Upper lobe of right lung (tissue), 1 donor: Measurements from ENCODE around the gene SVBP. TPM values are rescaled to one million over a fixed set of nuclear protein-coding genes. Genes with fewer than 3 reads are reported as not detected.
"Not testable (repeated sequence)": the region's sequence is repeated elsewhere in the genome, so short reads cannot be mapped to it uniquely, and the experiment has no call there.

Source experiments
- ATAC-seq: fragments of 200-7000 bp; cut with Tn5 transposase; one replicate; pipeline ENCODE4 v1.9.1; 2020; ENCODE audit warnings: mild to moderate bottlenecking, moderate library complexity
- DNase-seq: peaks from one replicate; pipeline ENCODE4 v3.0.0-alpha.2; 2020
- H3K27ac ChIP-seq: fragments of 200-600 bp; one replicate; pipeline ENCODE4 v1.8.0; 2022
- H3K27me3 ChIP-seq: fragments of 200-600 bp; one replicate; pipeline ENCODE4 v1.8.0; 2022; ENCODE audit warnings: mild to moderate bottlenecking
- H3K36me3 ChIP-seq: fragments of 200-600 bp; one replicate; pipeline ENCODE4 v1.8.0; 2022
- H3K4me1 ChIP-seq: fragments of 200-600 bp; one replicate; pipeline ENCODE4 v1.8.0; 2022
- H3K4me3 ChIP-seq: fragments of 200-600 bp; one replicate; pipeline ENCODE4 v1.8.0; 2022; ENCODE audit warnings: mild to moderate bottlenecking
- H3K9me3 ChIP-seq: fragments of 200-600 bp; one replicate; pipeline ENCODE4 v1.8.0; 2022
- CTCF ChIP-seq: fragments of 200-600 bp; IDR thresholded peaks from one replicate; pipeline ENCODE4 v1.8.0; 2022; ENCODE audit warnings: antibody characterized with exemption
- intact Hi-C: fragments of 100-400 bp; cut with DNase I; formaldehyde crosslinking; loops from one replicate; pipeline ENCODE4 v1.11.0; 2022
- total RNA-seq: library from RNA; stranded (reverse); fragmentation: NEBNext Ultra II Directional; extraction: Animal tissue kit (Norgen Biotek cat#: 25700); gene quantifications from one replicate; pipeline ENCODE4 v1.2.1, GENCODE V29; 2021
- donor health status: DM: no; HTN: yes; CAD: no; lungs with severe emphysema.

Gene SVBP
- total RNA-seq, 1 donor from 2014 or later, result 19.4 TPM

GRCh38 chr1:42820813-42821212 is 3.6 kb upstream of the SVBP start:
- H3K4me3 ChIP-seq, result no peak overlapping the region
- DNase-seq (no peak), ATAC-seq (no peak)
- no peaks in the 10 kb centered on the region for H3K9me3 ChIP-seq
- no peak for TF ChIP-seq CTCF
- peaks cover 21% of the 10 kb centered on the region for H3K4me1 ChIP-seq
- intact Hi-C loops, result no loop called here
- H3K27ac ChIP-seq, result no peak overlapping the region
- no peaks in the 10 kb centered on the region for H3K36me3 ChIP-seq
- H3K27me3 ChIP-seq, result no peaks in the 10 kb centered on the region

- Histone ChIP-seq H3K4me1 (peaks cover 25% of the 10 kb centered on the region), H3K4me3 (peak overlapping the region; percentile 76), H3K27me3 (no peaks in the 10 kb centered on the region), H3K9me3 (no peaks in the 10 kb centered on the region), H3K36me3 (no peaks in the 10 kb centered on the region), H3K27ac (no peak overlapping the region)
- DNase-seq (no peak), ATAC-seq (no peak)
- intact Hi-C loops, result no loop called here
- no peak for TF ChIP-seq CTCF
Measured at GRCh38 chr1:42817976-42818375, 779 bp upstream of the SVBP start.

- TF ChIP-seq CTCF, result no peak
- Histone ChIP-seq H3K9me3 (no peaks in the 10 kb centered on the region), H3K36me3 (no peaks in the 10 kb centered on the region), H3K27me3 (no peaks in the 10 kb centered on the region), H3K27ac (peak overlapping the region; percentile 97), H3K4me1 (peaks cover 22% of the 10 kb centered on the region), H3K4me3 (peak overlapping the region; percentile 76)
- intact Hi-C loops, result no loop called here
- ATAC-seq (no peak), DNase-seq (no peak)
Measured at GRCh38 chr1:42817440-42817767, 207 bp upstream of the SVBP start.

GRCh38 chr1:42815941-42816584 is 1.1 kb downstream of the SVBP start:
- peaks cover 22% of the 10 kb centered on the region for H3K4me1 ChIP-seq
- no peak for DNase-seq
- peak overlapping the region; percentile 97 for H3K27ac ChIP-seq
- ATAC-seq, result no peak
- peak overlapping the region; percentile 76 for H3K4me3 ChIP-seq
- TF ChIP-seq CTCF, result no peak
- H3K9me3 ChIP-seq, result no peaks in the 10 kb centered on the region
- intact Hi-C loops, result no loop called here
- no peaks in the 10 kb centered on the region for H3K27me3 ChIP-seq
- no peaks in the 10 kb centered on the region for H3K36me3 ChIP-seq

- intact Hi-C loops, H3K9me3 ChIP-seq, DNase-seq, ATAC-seq, H3K36me3 ChIP-seq, H3K27me3 ChIP-seq, H3K27ac ChIP-seq, H3K4me3 ChIP-seq: not testable (repeated sequence)
- H3K4me1 ChIP-seq, result peaks cover 22% of the 10 kb centered on the region
Measured at GRCh38 chr1:42814815-42815214, 2.4 kb downstream of the SVBP start.

GRCh38 chr1:42807056-42807668 is 10.0 kb downstream of the SVBP start:
- no peak overlapping the region for H3K4me3 ChIP-seq
- no peak overlapping the region for H3K27ac ChIP-seq
- no peak for DNase-seq
- no peaks in the 10 kb centered on the region for H3K9me3 ChIP-seq
- intact Hi-C loops, result no loop called here
- H3K36me3 ChIP-seq, result peaks cover 9% of the 10 kb centered on the region
- no peak for TF ChIP-seq CTCF
- H3K4me1 ChIP-seq, result no peaks in the 10 kb centered on the region
- H3K27me3 ChIP-seq, result no peaks in the 10 kb centered on the region
- ATAC-seq, result no peak
